IPS-18c (cell line): ENCODE measurements around the gene GPBAR1.
A peak's percentile ranks its signal among the peaks of the same experiment; 100 is the strongest.
"Not testable (repeated sequence)": the region's sequence is repeated elsewhere in the genome, so short reads cannot be mapped to it uniquely, and the experiment has no call there.

Experiments
- H3K4me3 ChIP-seq: 2 replicates; pipeline ENCODE4 v1.7.0; 2013; ENCODE audit warnings: low read depth, mild to moderate bottlenecking, low read length, moderate library complexity; ENCODE audit not compliant: insufficient read depth
- H3K9me3 ChIP-seq: one replicate; pipeline ENCODE4 v1.6.1; 2013; ENCODE audit warnings: mild to moderate bottlenecking, low read length, moderate library complexity; ENCODE audit not compliant: control insufficient read depth, insufficient read depth

Gene GPBAR1

DNA sequence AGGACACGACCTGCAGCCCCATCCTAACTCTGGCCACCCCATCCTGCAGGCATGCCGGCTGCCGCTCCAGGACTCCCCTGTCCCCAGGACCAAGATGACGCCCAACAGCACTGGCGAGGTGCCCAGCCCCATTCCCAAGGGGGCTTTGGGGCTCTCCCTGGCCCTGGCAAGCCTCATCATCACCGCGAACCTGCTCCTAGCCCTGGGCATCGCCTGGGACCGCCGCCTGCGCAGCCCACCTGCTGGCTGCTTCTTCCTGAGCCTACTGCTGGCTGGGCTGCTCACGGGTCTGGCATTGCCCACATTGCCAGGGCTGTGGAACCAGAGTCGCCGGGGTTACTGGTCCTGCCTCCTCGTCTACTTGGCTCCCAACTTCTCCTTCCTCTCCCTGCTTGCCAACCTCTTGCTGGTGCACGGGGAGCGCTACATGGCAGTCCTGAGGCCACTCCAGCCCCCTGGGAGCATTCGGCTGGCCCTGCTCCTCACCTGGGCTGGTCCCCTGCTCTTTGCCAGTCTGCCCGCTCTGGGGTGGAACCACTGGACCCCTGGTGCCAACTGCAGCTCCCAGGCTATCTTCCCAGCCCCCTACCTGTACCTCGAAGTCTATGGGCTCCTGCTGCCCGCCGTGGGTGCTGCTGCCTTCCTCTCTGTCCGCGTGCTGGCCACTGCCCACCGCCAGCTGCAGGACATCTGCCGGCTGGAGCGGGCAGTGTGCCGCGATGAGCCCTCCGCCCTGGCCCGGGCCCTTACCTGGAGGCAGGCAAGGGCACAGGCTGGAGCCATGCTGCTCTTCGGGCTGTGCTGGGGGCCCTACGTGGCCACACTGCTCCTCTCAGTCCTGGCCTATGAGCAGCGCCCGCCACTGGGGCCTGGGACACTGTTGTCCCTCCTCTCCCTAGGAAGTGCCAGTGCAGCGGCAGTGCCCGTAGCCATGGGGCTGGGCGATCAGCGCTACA lies 2.1 kb downstream of the GPBAR1 start:
- no peak overlapping the region for H3K4me3 ChIP-seq

DNA sequence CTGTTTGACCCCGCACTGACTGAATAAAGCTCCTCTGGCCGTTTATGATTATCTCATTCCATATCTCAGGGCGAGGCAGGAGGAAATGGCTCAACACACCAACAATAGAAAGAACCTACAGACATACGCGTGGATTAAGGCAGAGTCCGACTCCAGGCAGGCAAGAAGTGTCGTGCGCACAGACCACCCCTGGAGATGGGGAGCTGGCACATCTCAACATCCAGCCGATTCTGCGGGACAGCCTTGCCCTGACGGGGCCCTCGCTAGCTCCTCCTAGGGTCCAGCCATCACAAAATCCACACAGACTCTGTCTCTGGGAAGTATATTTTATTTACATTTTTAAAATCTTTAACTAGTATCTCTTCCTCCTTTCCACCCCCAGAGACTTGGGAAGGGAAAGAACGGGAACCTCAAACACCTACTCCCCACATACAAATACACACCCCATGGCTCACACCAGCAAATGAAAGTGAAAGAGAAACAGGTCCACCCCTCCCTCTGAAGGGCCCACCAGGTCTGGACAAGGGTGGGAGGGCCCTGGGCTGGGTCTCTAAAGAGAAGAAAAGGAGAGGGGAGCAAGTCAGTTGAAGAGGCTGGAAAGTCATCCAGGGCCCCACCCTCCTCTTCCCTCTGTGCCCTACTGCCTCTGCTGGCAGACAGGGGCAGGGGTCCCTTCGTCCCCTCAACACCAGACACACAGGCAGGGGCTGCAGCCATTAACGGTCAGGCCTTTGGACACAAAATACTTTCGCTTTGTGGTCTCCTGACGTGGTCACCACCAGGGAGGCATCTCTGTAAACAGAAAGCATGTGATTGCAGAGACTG lies 3.2 kb downstream of the GPBAR1 start:
- no peaks in the 10 kb centered on the region for H3K9me3 ChIP-seq
- H3K4me3 ChIP-seq = no peak overlapping the region

More for the DNA sequence above, 2.1 kb downstream of the GPBAR1 start:
- H3K9me3 ChIP-seq = no peaks in the 10 kb centered on the region

DNA sequence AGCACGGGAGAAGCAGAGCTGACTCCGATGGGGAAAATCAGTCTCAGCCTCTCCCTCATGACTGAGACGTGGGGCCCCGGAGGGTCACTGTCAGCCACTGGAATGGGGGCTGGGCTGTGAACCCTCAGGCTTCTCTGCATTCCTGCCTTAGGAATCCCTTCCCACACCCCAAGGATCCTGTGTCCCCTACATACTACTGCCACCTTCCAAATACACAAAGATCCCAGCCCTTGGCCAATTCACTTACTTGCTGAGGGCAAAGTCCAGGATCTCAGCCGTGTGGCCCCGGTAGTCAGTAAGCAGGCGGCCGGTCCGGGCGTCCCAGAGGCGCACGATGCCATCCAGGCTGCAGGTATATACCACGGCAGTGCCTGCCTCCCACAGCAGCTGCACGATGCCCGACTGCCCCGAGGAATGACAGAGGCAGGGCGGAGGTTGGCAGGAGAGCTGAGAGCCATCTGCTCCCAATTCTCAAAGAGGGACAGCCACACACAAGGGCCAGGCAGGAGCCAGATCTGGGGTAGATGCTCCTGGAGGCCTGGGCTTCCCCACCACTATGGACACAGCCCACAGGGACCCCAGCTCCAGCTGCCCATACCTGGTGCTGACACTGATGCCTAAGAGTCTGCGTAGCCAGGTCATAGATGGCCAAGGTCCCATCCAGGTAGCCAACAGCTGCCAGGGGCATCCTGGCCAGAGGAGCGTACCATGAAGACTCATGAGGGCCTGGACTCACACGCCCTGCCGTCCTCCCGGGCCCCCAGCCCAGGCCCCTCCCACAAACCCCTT lies 4.2 kb downstream of the GPBAR1 start:
- Histone ChIP-seq H3K4me3 (no peak overlapping the region), H3K9me3 (no peaks in the 10 kb centered on the region)

DNA sequence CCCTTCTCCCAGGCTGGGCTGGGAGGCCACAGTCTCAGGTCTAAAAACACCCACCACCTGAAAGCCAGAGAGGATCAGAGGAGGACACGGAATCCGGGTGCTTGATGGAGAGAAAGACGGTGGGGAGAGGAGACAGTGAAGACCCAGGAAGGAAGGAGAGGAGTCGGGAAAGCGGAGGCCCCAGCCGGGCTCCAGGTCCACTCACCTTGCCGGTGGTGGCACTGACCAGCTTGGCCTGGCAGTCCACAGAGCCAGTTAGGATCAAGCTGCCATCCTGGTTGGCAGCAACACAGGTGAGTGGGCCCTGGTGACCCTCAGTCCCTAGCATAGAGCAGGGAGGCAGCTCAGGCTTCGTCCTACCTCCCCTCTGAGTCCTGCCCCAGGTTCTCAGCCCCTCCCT lies 4.8 kb downstream of the GPBAR1 start:
- H3K4me3 ChIP-seq = no peak overlapping the region
- H3K9me3 ChIP-seq = no peaks in the 10 kb centered on the region

DNA sequence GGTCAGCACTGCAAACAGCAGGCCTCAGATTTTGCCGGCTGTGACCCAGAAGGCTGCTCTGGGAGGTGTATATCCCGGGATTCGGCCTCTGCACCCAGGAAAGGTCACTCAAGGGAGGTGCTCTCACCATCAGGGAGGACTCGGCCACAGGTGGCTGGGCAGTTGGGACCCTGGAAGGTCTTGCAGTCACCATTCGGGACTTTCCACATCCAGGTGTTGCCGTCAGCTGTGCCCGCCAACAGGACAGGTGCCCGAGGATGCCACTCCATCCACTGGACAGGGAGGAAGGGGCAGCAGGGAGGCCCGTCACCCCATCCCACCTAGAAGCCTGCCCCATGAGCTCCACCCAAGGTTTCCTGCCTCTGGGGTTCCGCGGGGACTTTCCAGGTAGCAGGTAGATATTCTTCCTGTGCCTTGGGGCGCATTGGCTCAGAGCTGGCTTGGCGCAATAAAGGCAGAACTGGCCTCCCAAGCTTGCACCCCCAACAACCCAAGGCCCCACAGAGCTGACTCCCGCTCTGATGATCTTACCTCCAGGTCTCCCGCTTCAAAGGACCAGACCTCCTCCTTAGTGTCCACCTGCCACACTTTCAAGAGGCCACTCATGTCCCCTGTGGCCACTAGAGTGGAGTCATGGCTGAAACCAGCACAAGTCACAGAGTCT lies 5.6 kb downstream of the GPBAR1 start:
- Histone ChIP-seq H3K4me3 (no peak overlapping the region), H3K9me3 (no peaks in the 10 kb centered on the region)

DNA sequence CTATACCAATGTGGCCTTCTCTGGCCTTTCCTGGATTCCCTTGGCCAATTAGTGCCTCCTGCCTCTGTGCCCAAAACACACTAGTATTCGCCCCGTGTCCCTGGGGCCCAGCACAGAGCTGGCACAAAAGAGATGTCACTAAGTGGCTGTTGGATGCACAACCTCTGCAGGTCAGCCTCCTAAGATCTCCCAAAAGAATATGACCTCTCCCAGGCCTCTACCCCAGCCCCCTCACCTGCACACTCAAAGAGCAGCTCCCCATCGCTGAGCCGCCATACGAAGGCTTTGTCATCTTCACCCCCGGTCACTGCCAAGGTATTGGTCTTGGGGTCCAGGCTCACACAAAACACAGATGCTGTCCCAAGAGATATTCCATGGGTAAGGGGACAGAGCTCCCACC lies 6.4 kb downstream of the GPBAR1 start:
- no peak overlapping the region for H3K4me3 ChIP-seq
- no peaks in the 10 kb centered on the region for H3K9me3 ChIP-seq

DNA sequence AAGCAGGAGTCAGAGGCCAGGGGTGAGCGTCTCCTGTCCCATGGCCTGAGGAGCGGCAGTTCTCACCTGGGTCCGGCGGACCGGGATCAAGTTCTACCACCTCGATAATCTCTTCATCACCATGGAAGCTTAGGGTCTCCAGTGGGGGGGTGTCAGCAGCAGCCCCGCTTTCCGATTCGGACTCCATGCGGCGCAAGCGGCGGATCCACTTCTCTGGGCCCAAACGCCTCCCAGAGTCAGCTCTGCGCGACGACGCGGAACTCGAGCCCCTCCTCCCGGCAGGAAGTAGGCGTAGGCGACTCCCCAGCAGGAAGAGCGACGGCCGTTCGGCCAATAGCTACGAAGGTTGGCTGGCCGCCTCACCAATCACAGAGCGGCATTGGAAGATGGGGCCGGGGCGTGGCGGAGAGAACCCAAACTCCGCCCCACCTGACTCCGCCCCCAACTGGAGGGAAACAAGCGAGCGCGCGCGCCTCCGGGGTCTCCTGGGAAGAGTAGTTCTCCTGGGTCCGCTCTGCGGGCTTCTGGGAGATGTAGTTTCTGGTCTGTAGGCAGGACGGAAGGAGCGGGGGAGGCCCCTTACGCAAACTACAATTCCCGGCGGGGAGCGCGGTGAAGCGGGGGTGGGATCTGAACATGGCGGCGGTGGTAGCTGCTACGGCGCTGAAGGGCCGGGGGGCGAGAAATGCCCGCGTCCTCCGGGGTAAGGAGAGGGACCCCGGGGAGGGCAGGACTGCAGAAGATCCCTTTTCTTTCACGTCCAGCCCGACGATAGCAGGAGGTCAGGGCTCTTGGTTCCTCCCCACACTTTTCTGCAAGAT lies 9.3 kb downstream of the GPBAR1 start, which contains the start of the genes AAMP and PNKD:
Gene AAMP (minus strand): TSS at position 238 of the 821 bp plus-strand sequence. CDS start 51 bp downstream, at position 187.
Gene PNKD (plus strand): TSS at position 620 of the 821 bp plus-strand sequence. CDS start 17 bp downstream, at position 637.
- no peaks in the 10 kb centered on the region for H3K9me3 ChIP-seq
- peak within 1 kb of the TSS; percentile 83 for H3K4me3 ChIP-seq

DNA sequence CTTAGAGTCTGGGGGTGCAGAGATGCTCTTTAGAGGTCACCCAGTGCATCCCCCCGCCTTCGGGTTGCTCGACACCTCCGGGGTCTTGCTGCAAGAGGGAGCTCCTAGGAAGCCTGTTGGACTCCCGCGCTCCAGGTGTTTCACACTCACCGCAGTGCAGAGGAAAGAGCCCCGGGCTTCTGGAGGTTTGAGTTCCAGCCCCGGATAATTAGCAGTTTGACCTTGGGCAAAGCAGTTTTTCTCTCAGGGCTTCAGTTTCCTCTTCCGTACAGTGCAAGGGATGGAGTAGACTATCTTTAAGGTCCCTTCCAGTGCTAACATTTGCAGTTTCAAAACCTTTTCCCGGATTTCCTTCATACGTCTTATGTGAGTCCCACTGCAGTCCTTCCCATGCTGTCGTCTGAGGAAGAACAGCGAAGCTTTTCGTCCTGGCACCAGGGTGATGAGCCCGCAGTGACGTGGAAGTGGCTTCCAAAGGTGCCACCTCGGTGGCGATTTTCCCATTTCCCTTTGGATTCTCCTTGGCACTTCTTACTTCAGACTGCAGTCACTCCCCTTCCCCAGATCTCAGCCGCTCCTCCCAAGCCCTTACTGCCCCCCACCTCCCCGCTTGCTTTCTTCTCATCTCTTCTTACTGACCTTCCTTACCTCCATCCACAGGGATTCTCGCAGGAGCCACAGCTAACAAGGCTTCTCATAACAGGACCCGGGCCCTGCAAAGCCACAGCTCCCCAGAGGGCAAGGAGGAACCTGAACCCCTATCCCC lies 10.1 kb downstream of the GPBAR1 start:
- Histone ChIP-seq H3K9me3 (no peaks in the 10 kb centered on the region), H3K4me3 (peak overlapping the region; percentile 83)

DNA sequence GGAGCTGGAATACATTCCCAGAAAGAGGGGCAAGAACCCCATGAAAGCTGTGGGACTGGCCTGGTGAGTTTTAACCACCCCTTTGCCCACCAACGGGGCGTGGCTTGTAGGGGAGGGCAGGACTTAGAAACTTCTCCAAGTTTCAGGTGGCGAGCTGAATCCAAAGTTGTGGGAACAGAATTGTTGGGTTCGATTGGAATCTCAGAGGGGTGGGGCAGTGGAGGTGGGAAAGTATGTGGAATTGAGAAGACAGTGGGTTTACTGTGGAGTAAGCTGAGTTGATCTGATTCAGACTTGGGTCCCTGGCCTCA lies 10.6 kb downstream of the GPBAR1 start:
- no peaks in the 10 kb centered on the region for H3K9me3 ChIP-seq
- peak overlapping the region; percentile 83 for H3K4me3 ChIP-seq

DNA sequence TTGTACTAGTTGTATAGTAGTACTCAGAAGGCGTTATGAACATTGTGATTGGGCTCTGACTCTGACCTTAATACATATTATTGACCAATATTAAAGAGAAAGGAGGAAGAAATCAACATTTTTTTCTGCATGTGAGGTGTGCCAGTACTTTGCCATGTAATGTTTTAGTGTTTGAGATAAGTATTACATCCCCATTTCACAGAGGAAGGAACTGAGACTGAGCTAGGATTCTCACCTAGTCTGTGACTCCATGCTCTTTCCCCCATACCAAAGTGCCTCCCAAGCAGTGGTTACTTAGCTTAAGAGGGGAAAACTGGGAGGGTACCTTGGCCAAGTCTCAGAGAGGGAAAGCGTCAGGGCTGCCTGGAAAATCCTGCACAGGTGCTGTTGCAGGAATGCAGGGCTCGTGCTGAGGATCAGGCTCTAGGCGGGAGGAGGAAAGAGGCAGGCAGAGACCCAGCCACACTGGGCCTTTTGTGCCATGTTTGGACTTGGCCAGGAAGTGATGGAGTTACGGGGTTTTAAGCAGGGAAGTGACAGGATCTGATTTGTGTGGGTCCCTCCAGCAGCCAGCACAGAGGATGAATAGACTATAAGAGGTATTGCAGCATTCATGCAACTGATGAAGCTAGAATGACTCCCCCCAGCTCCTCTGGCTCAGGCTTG lies 11.2 kb downstream of the GPBAR1 start:
- H3K4me3 ChIP-seq = no peak overlapping the region
- H3K9me3 ChIP-seq = no peaks in the 10 kb centered on the region

DNA sequence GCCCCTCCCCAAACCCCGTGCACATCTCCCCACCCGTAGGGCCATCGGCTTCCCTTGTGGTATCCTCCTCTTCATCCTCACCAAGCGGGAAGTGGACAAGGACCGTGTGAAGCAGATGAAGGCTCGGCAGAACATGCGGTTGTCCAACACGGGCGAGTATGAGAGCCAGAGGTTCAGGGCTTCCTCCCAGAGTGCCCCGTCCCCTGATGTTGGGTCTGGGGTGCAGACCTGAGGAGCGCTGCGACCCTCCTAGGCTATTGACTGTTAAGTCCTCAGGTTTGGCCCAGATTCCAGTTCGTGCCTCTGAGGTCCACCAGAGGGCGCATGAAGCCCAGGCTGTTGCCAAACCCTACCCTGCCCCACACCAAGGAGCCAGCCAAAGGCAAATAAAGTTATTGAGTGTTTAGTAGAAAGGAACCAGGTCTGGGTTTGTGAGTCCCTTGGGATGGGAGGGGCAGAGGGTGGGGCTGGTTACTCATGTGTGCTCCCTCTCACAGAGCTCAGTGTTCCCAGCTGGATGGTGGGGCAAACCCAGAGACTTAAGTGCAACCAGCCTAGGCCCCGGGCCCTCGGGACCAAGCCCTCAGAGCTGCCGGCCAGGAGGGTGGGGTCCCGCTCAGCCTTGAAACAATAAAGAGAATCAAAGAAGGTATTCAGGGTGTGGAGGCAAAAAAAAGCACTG lies 11.9 kb downstream of the GPBAR1 start:
- H3K4me3 ChIP-seq = no peak overlapping the region

DNA sequence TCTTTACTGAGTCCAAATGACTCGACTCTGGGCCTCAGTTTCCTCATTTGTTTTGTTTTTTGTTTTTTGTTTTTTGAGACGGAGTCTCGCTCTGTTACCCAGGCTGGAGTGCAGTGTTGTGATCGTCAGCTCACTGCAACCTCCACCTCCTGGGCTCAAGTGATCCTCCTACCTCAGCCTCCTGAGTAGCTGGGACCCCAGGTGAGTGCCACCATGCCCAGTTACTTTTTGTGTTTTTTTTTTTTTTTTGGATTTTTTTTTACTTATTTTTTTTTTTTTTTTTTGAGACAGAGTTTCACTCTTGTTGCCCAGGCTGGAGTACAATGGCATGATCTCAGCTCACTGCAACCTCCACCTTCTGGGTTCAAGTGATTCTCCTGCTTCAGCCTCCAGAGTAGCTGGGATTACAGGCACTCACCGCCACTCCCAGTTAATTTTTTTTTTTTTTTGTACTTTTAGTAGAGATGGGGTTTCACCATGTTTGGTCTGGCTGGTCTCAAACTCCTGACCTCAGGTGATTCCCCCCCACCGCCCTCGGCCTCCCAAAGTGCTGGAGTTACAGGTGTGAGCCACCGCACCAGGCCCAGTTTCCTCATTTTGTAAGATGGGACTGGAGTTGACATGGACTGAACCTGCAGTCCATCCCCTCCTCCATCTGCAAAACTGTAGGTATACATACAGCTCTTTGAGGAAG lies 12.5 kb downstream of the GPBAR1 start:
- not testable (repeated sequence) for H3K4me3 ChIP-seq, H3K9me3 ChIP-seq

More for the DNA sequence above, 11.9 kb downstream of the GPBAR1 start:
- no peaks in the 10 kb centered on the region for H3K9me3 ChIP-seq

DNA sequence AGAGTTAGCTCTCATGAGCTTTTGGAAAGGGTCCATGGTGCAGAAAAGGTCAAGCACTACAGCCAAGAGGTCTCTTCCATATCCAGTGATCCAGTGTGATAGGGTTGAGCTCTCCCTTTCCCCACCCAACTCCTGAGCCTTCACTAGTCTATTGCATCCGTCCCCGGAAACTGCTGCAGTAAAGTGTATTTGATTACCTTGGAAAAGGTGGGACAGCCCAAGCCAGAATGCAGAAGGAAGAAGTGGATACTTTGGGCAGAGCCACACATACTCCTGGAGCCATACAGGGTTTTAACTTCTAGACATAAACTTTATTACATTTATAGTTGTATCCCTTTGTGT lies 13.1 kb downstream of the GPBAR1 start:
- Histone ChIP-seq H3K4me3 (no peak overlapping the region), H3K9me3 (no peaks in the 10 kb centered on the region)

DNA sequence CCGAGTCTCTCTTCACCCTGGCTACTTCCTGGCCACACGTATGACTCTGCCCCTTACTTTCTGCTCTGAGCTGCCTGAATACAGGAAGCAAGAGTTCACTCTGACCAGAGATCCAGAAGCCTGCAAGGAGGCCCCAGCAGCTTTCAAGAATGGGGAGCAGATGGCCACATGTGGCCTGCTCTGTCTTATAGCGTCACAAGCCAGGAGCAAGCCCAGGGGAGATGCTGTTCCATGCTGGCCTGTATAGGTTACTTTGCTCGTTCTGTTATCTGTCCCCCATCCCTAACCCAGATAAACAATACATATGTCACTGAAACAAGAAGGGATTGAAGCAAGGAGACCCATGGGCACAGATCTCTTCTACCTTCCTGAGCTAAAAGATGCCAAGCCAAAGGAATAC lies 13.8 kb downstream of the GPBAR1 start:
- Histone ChIP-seq H3K4me3 (no peak overlapping the region), H3K9me3 (no peaks in the 10 kb centered on the region)
